ENCODE measurements around the gene CRKL. TPM values are rescaled to one million over a fixed set of nuclear protein-coding genes. Genes with fewer than 3 reads are reported as not detected.

The CRKL gene
- total and polyA plus RNA-seq, 2 of the 4 experiments (the other 2 are of a cell fraction) = 20.6 to 35.5 TPM

DNA sequence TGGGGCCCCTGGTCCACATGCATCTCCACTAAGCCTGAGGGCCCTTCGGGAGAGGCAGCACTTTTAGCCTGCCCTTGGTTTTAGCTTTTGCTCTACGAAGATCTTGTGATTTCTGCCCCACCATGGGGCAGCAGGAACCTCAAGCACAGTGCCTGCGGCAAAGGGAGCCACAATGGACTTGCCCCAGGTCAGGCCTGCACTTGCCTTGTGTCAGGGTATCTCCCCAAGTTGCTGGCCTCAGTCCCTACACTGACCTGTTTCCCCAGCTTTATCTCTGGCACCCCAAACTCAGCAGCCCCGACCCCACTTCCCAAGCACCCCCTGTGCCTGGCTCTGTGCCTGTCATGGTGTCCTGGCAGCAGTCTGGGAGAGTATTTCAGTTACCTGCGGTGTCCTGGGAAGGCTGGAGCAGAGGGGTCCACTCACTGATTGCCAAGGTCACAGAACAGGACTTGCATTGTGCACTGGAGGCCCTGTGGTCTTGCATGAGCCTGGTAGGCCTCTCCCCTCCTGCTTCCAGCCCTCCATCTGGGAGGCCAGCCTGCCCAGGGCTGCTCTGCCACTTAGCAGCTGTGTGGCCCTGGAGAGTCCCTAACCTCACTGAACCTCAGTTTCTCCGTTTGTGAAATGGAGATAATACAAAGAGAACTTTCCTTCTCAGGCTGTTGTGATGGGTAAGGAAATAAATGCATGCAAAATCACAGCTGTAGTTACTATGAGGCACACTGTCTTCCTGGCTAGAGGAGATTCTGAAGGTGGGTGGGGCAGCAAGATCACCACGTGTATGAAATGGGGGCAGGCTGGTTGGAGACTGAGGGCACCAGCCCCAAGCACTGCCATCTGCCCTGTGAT lies 46.2 kb downstream of the CRKL start (continued):
- TF ChIP-seq FOS (IDR thresholded peaks at IDR 0.05; ENCODE audit: low read depth, low read length) = no peak

DNA sequence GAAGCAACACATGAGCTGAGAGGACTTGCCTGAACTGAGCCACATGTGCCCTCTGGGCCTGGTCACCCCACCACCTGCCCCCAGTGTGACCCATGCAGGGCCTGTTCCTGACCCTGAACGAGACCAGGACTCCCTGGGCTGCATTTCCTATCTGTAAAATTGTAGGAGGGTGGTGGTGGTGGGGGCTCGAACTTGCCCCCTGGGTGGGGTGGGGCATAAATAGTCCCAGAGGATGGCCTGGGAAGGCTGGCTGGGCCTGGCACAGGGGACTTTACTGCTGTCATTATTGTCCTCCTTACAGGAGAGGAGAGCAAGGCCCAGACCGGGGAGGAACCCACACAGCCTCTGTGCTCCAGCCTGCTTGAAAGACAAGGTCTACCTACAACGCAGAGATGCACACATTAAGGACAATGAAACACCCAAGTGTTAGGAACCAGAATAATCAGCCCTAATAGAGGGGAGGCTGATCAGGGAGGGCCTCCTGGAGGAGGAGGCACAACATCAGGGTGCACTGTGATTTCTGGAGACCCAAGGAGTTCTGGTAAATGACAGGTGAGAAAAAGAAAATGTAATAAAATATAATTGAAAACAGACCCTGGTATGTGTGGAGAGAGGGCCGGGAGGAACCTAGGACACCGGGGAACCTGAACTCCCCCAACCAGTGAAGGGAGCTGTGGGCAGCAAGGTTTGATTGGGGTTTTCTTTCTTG lies 47.0 kb downstream of the CRKL start:
- dilution Hi-C loops (cut with HindIII; ENCODE audit: low sequenced_read_pairs, unreplicated experiment) = no loop called here
- POLR2A ChIA-PET (ENCODE audit: unreplicated experiment) = no interaction called here
- TF ChIP-seq MAFK (IDR thresholded peaks at IDR 0.05; ENCODE audit: low read depth, low read length) = no peak
- TF ChIP-seq FOS (IDR thresholded peaks at IDR 0.05; ENCODE audit: low read depth, low read length) = no peak
- TF ChIP-seq, protein P1, sequence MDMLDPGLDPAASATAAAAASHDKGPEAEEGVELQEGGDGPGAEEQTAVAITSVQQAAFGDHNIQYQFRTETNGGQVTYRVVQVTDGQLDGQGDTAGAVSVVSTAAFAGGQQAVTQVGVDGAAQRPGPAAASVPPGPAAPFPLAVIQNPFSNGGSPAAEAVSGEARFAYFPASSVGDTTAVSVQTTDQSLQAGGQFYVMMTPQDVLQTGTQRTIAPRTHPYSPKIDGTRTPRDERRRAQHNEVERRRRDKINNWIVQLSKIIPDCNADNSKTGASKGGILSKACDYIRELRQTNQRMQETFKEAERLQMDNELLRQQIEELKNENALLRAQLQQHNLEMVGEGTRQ (IDR thresholded peaks at IDR 0.05; ENCODE audit: low read depth, low read length) = no peak
- no peak for TF ChIP-seq POLR2A (IDR thresholded peaks at IDR 0.05; ENCODE audit: low read depth, low read length)
- TF ChIP-seq SMC3 (IDR thresholded peaks at IDR 0.05; ENCODE audit: low read depth, low read length) = no peak
- TF ChIP-seq CEBPB (IDR thresholded peaks at IDR 0.05; ENCODE audit: low read depth, low read length) = no peak
- TF ChIP-seq RAD21 (IDR thresholded peaks at IDR 0.05; ENCODE audit: low read length) = no peak
- no peak for TF ChIP-seq NFE2L2 (IDR thresholded peaks at IDR 0.05; ENCODE audit: low read depth, low read length)
- TF ChIP-seq MAZ (IDR thresholded peaks at IDR 0.05; ENCODE audit: borderline replicate concordance, low read depth, low read length) = no peak
- TF ChIP-seq, protein P2, sequence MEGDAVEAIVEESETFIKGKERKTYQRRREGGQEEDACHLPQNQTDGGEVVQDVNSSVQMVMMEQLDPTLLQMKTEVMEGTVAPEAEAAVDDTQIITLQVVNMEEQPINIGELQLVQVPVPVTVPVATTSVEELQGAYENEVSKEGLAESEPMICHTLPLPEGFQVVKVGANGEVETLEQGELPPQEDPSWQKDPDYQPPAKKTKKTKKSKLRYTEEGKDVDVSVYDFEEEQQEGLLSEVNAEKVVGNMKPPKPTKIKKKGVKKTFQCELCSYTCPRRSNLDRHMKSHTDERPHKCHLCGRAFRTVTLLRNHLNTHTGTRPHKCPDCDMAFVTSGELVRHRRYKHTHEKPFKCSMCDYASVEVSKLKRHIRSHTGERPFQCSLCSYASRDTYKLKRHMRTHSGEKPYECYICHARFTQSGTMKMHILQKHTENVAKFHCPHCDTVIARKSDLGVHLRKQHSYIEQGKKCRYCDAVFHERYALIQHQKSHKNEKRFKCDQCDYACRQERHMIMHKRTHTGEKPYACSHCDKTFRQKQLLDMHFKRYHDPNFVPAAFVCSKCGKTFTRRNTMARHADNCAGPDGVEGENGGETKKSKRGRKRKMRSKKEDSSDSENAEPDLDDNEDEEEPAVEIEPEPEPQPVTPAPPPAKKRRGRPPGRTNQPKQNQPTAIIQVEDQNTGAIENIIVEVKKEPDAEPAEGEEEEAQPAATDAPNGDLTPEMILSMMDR (conservative IDR thresholded peaks at IDR 0.05; ENCODE audit: low read depth, low read length) = no peak
- TF ChIP-seq MXI1 (IDR thresholded peaks at IDR 0.05; ENCODE audit: borderline replicate concordance, low read depth, low read length) = no peak
- TF ChIP-seq RCOR1 (IDR thresholded peaks at IDR 0.05; ENCODE audit: insufficient replicate concordance, low read length) = no peak
- no peak for TF ChIP-seq BHLHE40 (IDR thresholded peaks at IDR 0.05; ENCODE audit: low read depth, low read length)

More for the DNA sequence above, 47.0 kb downstream of the CRKL start:
- H4K8ac ChIP-seq (ENCODE audit: low read depth in 2 of 2, low read length in 2 of 2) = no peak overlapping the region
- H3K56ac ChIP-seq (ENCODE audit: extremely low read depth, insufficient read depth, low read length) = no peak overlapping the region
- no peak overlapping the region for H2BK120ac ChIP-seq (ENCODE audit: low read depth, low read length)
- peaks cover 41% of the 10 kb centered on the region for H3K27me3 ChIP-seq (ENCODE audit: control insufficient read depth, insufficient read depth, low read length)
- no peaks in the 10 kb centered on the region for H3K9me1 ChIP-seq (ENCODE audit: insufficient read depth, low read length)
- no peak overlapping the region for H3K14ac ChIP-seq (replicated peaks; ENCODE audit: low read depth, low read length)
- in situ Hi-C loops (cut with MboI; ENCODE audit: low sequenced_read_pairs) = no loop called here
- no peak overlapping the region for H4K91ac ChIP-seq (ENCODE audit: insufficient read depth, low read depth, low read length)
- no peak overlapping the region for H4K5ac ChIP-seq (ENCODE audit: low read depth, low read length)
- no peak overlapping the region for H3K27ac ChIP-seq (ENCODE audit: insufficient read depth, low read length)
- no peak overlapping the region for H2BK15ac ChIP-seq (ENCODE audit: low read depth, low read length)
- intact Hi-C loops (cut with micrococcal nuclease) = no loop called here
- no peaks in the 10 kb centered on the region; the same call in 1 of the 2 replicates for H4K20me1 ChIP-seq (ENCODE audit: insufficient read depth, low read length)
- ATAC-seq (ENCODE audit: low read depth) = no peak; the same call in 1 of the 2 replicates
- DNase-seq = no peak
- no peak overlapping the region for H2BK20ac ChIP-seq (ENCODE audit: low read depth, low read length)
- no peak overlapping the region for H2BK5ac ChIP-seq (ENCODE audit: low read depth, low read length, poor library complexity, severe bottlenecking)
- H3K4ac ChIP-seq (ENCODE audit: low read depth, low read length) = no peak overlapping the region
- H2AK9ac ChIP-seq (replicated peaks; ENCODE audit: low read depth, low read length, poor library complexity) = no peak overlapping the region
- no peak overlapping the region for H2AK5ac ChIP-seq (ENCODE audit: low read depth, low read length)
- H2AFZ ChIP-seq (replicated peaks; ENCODE audit: low read length, poor library complexity) = no peak overlapping the region
- H3K18ac ChIP-seq (ENCODE audit: low read depth, low read length) = no peak overlapping the region
- H3K4me1 ChIP-seq (ENCODE audit: control insufficient read depth, insufficient read depth, low read length) = no peaks in the 10 kb centered on the region
- no peaks in the 10 kb centered on the region for H3K36me3 ChIP-seq (ENCODE audit: control insufficient read depth, insufficient read depth, low read length)
- H3K9me3 ChIP-seq (ENCODE audit: control insufficient read depth, insufficient read depth, low read length) = no peaks in the 10 kb centered on the region
- peak overlapping the region; percentile 59 for H3K4me2 ChIP-seq (ENCODE audit: low read depth, low read length)
- no peak overlapping the region for H3K23ac ChIP-seq (ENCODE audit: low read depth, low read length)
- H3K79me1 ChIP-seq (ENCODE audit: low read depth in 1 of 2, low read length in 2 of 2) = no peaks in the 10 kb centered on the region
- H3K4me3 ChIP-seq (ENCODE audit: insufficient read depth, low read depth, low read length) = no peak overlapping the region
- no peak overlapping the region for H3K9ac ChIP-seq (ENCODE audit: low read depth, low read length)
- WGBS, 2 experiments (ENCODE audit: extremely low coverage in 2 of 2, insufficient read length in 1 of 2) = 100% methylated on average over 1 of the region's 6 CpGs; no CpG with 5 or more reads in 1 of the 2 experiments
- no TSS peak for BruUV-seq (replicated peaks)
- CTCF ChIA-PET = no interaction called here

Data from IMR-90 (cell line).